ENCODE measurements around the gene IMMP2L. TPM values are rescaled to one million over a fixed set of nuclear protein-coding genes. Genes with fewer than 3 reads are reported as not detected.

IMMP2L gene
- total RNA-seq, 1 donor from 2014 or later: 21.5 TPM

DNA sequence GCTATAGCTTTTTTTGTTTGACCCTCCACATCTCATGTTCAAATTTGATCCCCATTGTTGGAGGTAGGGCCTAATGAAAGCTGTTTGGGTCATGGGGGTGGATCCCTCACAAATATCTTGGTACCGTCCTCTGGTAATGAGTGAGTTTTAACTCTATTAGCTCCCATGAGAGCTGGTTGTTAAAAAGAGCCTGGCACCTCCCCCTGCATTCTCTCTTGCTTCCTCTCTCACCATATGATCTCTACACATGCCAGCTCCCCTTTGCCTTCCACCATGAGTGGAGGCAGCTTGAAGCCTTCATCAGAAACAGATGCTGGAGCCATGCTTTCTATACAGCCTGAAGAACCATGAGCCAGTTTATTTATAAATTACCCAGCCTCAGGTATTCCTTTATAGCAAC, 43.0 kb upstream of the IMMP2L start:
- H3K9ac ChIP-seq: no peak overlapping the region
- H3F3A ChIP-seq (ENCODE audit: low read depth): no peaks in the 10 kb centered on the region
- Mint-ChIP-seq H3K27ac (no peak overlapping the region), H3K36me3 (no peaks in the 10 kb centered on the region), H3K9me3 (peaks cover 3% of the 10 kb centered on the region), H3K4me1 (no peaks in the 10 kb centered on the region), H3K27me3 (ENCODE audit: insufficient read depth, low read depth) (peaks cover 2% of the 10 kb centered on the region), H3K4me3 (no peak overlapping the region)
- no peaks in the 10 kb centered on the region for H3K36me3 ChIP-seq
- H3K27me3 ChIP-seq: no peaks in the 10 kb centered on the region
- H3K79me2 ChIP-seq (ENCODE audit: low read depth): no peaks in the 10 kb centered on the region
- H2AFZ ChIP-seq (replicated peaks): no peak overlapping the region
- no peak overlapping the region for H3K27ac ChIP-seq
- no peak for DNase-seq (ENCODE audit: low spot score)
- no peaks in the 10 kb centered on the region for H4K20me1 ChIP-seq (ENCODE audit: low read depth)
- no peaks in the 10 kb centered on the region for H3K9me3 ChIP-seq (ENCODE audit: low read depth)
- TF ChIP-seq EZH2phosphoT487 (IDR thresholded peaks at IDR 0.05) (no peak), EZH2 (IDR thresholded peaks at IDR 0.05) (no peak)
- TF ChIP-seq, protein P1, sequence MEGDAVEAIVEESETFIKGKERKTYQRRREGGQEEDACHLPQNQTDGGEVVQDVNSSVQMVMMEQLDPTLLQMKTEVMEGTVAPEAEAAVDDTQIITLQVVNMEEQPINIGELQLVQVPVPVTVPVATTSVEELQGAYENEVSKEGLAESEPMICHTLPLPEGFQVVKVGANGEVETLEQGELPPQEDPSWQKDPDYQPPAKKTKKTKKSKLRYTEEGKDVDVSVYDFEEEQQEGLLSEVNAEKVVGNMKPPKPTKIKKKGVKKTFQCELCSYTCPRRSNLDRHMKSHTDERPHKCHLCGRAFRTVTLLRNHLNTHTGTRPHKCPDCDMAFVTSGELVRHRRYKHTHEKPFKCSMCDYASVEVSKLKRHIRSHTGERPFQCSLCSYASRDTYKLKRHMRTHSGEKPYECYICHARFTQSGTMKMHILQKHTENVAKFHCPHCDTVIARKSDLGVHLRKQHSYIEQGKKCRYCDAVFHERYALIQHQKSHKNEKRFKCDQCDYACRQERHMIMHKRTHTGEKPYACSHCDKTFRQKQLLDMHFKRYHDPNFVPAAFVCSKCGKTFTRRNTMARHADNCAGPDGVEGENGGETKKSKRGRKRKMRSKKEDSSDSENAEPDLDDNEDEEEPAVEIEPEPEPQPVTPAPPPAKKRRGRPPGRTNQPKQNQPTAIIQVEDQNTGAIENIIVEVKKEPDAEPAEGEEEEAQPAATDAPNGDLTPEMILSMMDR (IDR thresholded peaks at IDR 0.05): no peak
- no peak overlapping the region for H3K4me2 ChIP-seq
- peaks cover 14% of the 10 kb centered on the region for H3K4me1 ChIP-seq
- H3K4me3 ChIP-seq: no peak overlapping the region

DNA sequence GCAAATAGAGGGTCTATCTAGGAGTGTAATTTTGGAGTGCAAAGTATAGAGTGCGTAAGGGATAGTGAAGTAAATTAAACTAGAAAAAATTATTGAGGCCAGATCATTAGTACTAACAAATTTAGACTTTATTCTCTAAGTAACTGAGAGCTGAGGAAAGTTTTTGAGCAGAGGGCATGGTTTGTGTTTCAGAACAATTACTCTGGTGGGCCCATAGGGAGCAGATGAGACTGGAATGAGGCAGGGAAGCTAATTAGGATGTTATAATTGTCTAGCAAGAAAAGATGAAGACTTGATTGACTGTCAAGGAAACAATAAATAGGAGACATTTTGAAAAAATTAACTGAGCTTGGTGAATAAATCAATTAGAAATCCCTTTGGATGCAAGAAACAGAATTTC, 37.8 kb upstream of the IMMP2L start:
- Histone ChIP-seq H3K9ac (no peak overlapping the region), H3F3A (ENCODE audit: low read depth) (no peaks in the 10 kb centered on the region), H3K4me3 (no peak overlapping the region), H3K4me2 (no peak overlapping the region), H3K79me2 (ENCODE audit: low read depth) (no peaks in the 10 kb centered on the region), H2AFZ (replicated peaks) (no peak overlapping the region), H3K4me1 (no peaks in the 10 kb centered on the region), H3K27ac (no peak overlapping the region), H4K20me1 (ENCODE audit: low read depth) (no peaks in the 10 kb centered on the region), H3K27me3 (no peaks in the 10 kb centered on the region), H3K9me3 (ENCODE audit: low read depth) (no peaks in the 10 kb centered on the region), H3K36me3 (no peaks in the 10 kb centered on the region)
- H3K9me3 Mint-ChIP-seq: no peaks in the 10 kb centered on the region
- DNase-seq (ENCODE audit: low spot score): no peak
- H3K27me3 Mint-ChIP-seq (ENCODE audit: insufficient read depth, low read depth): peaks cover 2% of the 10 kb centered on the region
- TF ChIP-seq EZH2 (IDR thresholded peaks at IDR 0.05) (no peak), EZH2phosphoT487 (IDR thresholded peaks at IDR 0.05) (no peak)
- TF ChIP-seq, protein P1 (IDR thresholded peaks at IDR 0.05): no peak
- H3K4me1 Mint-ChIP-seq: no peaks in the 10 kb centered on the region
- H3K36me3 Mint-ChIP-seq: no peaks in the 10 kb centered on the region
- no peak overlapping the region for H3K4me3 Mint-ChIP-seq
- no peak overlapping the region for H3K27ac Mint-ChIP-seq

DNA sequence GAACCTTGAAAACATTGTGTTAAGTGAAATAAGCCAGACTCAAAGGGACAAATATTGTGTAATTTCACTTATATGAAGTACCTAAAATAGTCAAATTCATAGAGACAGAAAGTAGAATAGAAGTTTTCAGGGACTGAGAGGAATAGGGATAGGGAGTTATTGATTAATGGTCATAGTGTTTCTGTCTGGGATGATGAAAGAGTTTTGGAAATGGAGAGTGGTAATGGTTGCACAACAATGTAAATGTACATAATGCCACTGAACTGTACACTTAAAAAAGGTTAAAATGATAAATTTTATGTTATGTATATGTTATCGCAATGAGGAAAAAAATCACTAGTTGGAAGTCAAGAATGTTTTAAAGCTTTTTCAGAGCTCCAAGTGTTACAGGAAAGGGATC, 33.5 kb upstream of the IMMP2L start:
- Histone ChIP-seq H3K9me3 (ENCODE audit: low read depth) (no peaks in the 10 kb centered on the region), H3K36me3 (no peaks in the 10 kb centered on the region), H4K20me1 (ENCODE audit: low read depth) (no peaks in the 10 kb centered on the region), H3K27ac (no peak overlapping the region), H3K79me2 (ENCODE audit: low read depth) (no peaks in the 10 kb centered on the region), H2AFZ (replicated peaks) (no peak overlapping the region), H3F3A (ENCODE audit: low read depth) (no peaks in the 10 kb centered on the region), H3K4me1 (no peaks in the 10 kb centered on the region), H3K9ac (no peak overlapping the region), H3K4me2 (no peak overlapping the region), H3K4me3 (no peak overlapping the region), H3K27me3 (no peaks in the 10 kb centered on the region)
- Mint-ChIP-seq H3K36me3 (no peaks in the 10 kb centered on the region), H3K9me3 (no peaks in the 10 kb centered on the region), H3K27me3 (ENCODE audit: insufficient read depth, low read depth) (no peaks in the 10 kb centered on the region), H3K4me3 (no peak overlapping the region), H3K27ac (no peak overlapping the region), H3K4me1 (no peaks in the 10 kb centered on the region)
- TF ChIP-seq EZH2 (IDR thresholded peaks at IDR 0.05) (no peak), EZH2phosphoT487 (IDR thresholded peaks at IDR 0.05) (no peak)
- TF ChIP-seq, protein P1 (IDR thresholded peaks at IDR 0.05): no peak
- DNase-seq (ENCODE audit: low spot score): no peak
